GM12872 (cell line): ENCODE results near the gene ZNF615.

ENCODE experiments used
- TF ChIP-seq, protein P1 (sequence below): IDR thresholded peaks from 3 replicates; pipeline ENCODE4 v1.5.1; 2011; ENCODE audit warnings: low read depth, mild to moderate bottlenecking, low read length, moderate library complexity; ENCODE audit not compliant: insufficient read depth

ZNF615 gene

DNA sequence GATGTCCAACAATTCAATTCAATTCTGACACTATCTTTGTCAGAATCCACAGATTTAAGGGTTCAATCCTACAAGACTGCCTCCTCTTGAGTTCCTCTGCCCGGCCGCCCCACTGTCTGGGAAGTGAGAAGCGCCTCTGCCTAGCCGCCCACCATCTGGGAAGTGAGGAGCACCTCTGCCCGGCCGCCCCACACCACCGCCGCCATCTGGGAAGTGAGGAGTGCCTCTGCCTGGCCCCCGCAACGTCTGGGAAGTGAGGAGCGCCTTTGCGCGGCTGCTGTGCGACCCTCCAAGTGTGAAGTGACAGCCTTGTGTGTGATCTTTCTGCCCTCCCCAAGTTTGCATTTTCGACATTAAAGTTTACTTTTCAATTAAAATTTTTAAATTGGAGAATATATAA, 14.2 kb upstream of the ZNF615 start:
- TF ChIP-seq, protein P1, sequence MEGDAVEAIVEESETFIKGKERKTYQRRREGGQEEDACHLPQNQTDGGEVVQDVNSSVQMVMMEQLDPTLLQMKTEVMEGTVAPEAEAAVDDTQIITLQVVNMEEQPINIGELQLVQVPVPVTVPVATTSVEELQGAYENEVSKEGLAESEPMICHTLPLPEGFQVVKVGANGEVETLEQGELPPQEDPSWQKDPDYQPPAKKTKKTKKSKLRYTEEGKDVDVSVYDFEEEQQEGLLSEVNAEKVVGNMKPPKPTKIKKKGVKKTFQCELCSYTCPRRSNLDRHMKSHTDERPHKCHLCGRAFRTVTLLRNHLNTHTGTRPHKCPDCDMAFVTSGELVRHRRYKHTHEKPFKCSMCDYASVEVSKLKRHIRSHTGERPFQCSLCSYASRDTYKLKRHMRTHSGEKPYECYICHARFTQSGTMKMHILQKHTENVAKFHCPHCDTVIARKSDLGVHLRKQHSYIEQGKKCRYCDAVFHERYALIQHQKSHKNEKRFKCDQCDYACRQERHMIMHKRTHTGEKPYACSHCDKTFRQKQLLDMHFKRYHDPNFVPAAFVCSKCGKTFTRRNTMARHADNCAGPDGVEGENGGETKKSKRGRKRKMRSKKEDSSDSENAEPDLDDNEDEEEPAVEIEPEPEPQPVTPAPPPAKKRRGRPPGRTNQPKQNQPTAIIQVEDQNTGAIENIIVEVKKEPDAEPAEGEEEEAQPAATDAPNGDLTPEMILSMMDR, result no peak

- TF ChIP-seq, protein P1, result no peak
These were observed 12.5 kb upstream of the ZNF615 start for GRCh38 chr19:52020506-52020905.

DNA sequence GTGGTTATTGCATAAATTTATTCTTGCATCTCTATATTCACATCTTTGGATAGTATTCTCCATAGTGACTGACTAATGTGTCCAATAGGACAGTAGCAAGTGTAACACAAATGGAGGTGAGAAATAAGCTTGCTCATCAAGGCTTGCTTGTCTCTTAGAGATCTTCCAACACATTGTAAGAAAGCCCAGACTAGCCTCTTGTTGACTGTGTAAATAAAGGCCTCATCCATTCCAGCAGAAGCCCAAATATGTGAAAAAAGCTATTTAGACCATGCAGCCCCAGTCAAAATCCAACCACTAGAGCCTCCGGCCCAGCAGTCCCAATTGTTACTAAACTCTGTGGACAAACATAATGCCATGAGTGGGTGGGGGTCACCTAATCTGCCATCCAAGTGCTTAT, 2.7 kb upstream of the ZNF615 start:
- TF ChIP-seq, protein P1, result no peak

DNA sequence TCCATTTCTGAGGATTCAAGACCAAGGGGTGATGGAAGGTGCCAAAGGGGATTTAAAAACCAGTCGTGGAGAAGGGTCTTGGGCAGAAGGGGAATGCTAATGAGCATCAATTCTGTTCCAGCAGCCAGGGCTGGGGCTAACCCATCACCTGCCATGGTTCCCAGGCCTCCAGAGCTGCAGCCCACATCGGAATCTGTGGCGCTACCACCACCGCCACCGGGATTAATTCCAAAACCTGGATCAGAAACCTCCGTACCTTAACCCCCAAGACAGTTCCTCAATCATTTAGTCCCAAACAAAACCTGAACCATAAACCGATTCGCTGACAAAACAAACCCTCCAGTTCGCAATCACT, 583 bp downstream of the ZNF615 start:
- TF ChIP-seq, protein P1, result no peak

- TF ChIP-seq, protein P1, result no peak
These were observed 13.9 kb downstream of the ZNF615 start for GRCh38 chr19:51994048-51994644.

- TF ChIP-seq, protein P1, result no peak
These were observed 14.6 kb downstream of the ZNF615 start for GRCh38 chr19:51993422-51993821.

GRCh38 chr19:51986309-51987291, 21.4 kb downstream of the ZNF615 start, which contains the start of gene ZNF350:
TSS of gene ZNF350 (minus strand) at chr19:51986840. CDS start at chr19:51974360, 12,480 bp downstream.
- TF ChIP-seq, protein P1, result no peak
